Fibroblast of the aortic adventitia (primary cell): Measurements from ENCODE around the gene DMWD. TPM values are rescaled to one million over a fixed set of nuclear protein-coding genes. Genes with fewer than 3 reads are reported as not detected.
"Not testable (repeated sequence)": the region's sequence is repeated elsewhere in the genome, so short reads cannot be mapped to it uniquely, and the experiment has no call there.

Experiments used
- DNase-seq: peaks from one replicate; pipeline ENCODE4 v3.0.0-alpha.2; 2010; ENCODE audit warnings: low read depth
- H3K4me3 ChIP-seq: 2 replicates; pipeline ENCODE4 v1.5.1; 2011; ENCODE audit warnings: low read depth, mild to moderate bottlenecking, control low read depth, low read length, moderate library complexity
- total RNA-seq: library from RNA; depleted of rRNA; stranded (reverse); fragments of >200 nt; gene quantifications from 2 replicates; pipeline ENCODE4 v1.2.3, GENCODE V29; 2012; ENCODE audit warnings: low replicate concordance
- TF ChIP-seq, protein P1 (sequence below): IDR thresholded peaks from 2 replicates; pipeline ENCODE4 v1.5.1; 2011; ENCODE audit warnings: mild to moderate bottlenecking, low read length, control low read depth, inconsistent platforms; ENCODE audit not compliant: insufficient read depth

Gene DMWD
- total RNA-seq, 1 donor = 41.4 TPM

DNA sequence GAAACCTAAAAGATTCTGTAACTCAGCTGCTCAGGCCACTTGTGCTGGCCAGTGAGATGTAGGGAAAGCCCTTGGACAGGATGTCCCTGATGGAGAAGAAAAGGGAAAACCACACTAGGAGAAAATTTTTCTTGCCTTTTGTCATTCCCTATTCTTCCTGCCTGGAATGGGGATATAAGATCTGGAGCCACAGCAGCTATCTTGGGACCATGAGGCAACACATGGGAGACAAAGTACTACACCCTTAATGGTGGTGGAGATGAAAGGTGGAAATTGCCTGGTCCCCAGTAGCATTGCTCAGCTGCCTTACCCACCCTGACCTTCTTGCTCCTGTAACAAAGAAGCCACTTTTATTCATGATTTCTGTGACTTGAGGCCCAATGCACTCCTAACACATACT, 13.1 kb upstream of the DMWD start:
- DNase-seq = no peak
- H3K4me3 ChIP-seq = no peak overlapping the region
- TF ChIP-seq, protein P1, sequence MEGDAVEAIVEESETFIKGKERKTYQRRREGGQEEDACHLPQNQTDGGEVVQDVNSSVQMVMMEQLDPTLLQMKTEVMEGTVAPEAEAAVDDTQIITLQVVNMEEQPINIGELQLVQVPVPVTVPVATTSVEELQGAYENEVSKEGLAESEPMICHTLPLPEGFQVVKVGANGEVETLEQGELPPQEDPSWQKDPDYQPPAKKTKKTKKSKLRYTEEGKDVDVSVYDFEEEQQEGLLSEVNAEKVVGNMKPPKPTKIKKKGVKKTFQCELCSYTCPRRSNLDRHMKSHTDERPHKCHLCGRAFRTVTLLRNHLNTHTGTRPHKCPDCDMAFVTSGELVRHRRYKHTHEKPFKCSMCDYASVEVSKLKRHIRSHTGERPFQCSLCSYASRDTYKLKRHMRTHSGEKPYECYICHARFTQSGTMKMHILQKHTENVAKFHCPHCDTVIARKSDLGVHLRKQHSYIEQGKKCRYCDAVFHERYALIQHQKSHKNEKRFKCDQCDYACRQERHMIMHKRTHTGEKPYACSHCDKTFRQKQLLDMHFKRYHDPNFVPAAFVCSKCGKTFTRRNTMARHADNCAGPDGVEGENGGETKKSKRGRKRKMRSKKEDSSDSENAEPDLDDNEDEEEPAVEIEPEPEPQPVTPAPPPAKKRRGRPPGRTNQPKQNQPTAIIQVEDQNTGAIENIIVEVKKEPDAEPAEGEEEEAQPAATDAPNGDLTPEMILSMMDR = no peak

DNA sequence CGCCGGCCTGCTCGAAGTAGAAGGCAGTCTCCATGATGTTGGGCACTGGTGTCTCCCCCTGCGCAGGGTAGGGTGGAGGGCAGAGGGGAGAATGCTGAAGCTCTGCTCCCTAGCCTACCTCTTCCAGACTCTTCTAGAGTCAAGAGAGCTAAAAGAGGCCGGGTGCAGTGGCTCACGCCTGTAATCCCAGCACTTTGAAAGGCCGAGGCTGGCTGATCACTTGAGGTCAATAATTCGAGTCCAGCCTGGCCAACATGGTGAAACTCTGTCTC, 12.2 kb upstream of the DMWD start:
- TF ChIP-seq, protein P1 = no peak
- DNase-seq = no peak
- no peak overlapping the region for H3K4me3 ChIP-seq

DNA sequence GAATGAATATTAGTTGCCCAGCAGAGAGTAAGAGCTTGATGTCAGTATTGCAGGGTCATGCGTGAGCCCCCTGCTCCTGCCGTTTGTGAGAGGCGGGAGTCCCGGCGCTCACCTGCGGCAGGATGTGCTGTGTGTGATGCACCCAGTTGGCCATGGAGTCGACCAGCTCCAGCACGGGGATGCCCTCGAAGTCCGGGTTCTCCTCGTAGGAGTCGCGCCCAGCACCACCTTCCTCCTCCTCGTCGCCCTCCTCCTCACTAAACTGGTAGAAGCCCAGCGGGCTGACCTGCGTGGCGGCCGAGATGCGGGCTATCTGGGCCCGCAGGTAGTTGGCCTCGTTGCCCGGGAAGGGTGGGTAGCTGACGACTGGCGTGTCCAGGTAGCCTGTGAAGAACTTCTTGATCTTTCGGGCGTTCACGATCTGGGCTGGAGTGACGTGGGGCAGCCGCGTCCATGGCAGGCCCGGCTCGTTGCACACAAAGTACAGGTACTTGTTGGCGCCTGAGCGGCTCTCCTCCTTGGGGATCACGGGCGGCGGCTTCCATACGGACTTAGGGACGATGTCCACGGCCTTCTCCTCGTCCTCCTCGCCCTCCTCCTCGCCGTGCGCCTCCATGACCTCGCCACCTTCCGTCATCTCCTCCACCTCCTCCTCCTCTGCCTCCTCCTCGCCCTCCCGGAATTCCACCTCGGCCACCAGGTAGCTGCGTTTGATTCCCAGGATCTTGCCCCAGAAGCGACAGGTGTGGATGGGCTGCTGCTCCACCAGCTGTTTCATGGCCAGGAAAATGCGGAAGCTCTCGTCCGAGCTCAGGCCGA, 11.7 kb upstream of the DMWD start:
- no peak for DNase-seq
- TF ChIP-seq, protein P1 = no peak
- no peak overlapping the region for H3K4me3 ChIP-seq

DNA sequence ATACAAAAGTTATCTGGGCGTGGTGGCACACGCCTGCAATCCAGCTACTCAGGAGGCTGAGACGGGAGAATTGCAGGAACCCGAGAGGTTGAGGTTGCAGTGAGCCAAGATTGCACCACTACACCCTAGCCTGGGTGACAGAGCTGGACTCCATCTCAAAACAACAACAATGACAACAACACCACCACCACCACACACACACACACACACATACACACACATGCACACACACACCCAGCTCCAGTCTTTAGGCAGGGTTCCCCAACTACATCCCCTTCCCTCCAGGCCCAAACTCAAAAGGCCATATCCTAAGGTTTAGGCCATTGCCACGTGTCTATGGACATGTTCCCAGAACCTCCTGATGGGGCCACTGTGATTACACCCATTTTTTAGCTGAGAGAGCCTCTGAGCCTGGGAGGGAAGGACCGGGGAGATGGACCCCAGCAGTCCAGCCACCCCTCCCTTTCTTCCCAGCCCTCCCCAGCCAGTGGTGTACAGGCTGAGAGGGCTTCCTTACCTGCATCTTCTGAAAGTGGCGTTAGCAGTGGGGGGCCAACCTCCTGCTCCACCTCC, 9.0 kb upstream of the DMWD start:
- TF ChIP-seq, protein P1 = no peak
- no peak for DNase-seq
- no peak overlapping the region for H3K4me3 ChIP-seq

DNA sequence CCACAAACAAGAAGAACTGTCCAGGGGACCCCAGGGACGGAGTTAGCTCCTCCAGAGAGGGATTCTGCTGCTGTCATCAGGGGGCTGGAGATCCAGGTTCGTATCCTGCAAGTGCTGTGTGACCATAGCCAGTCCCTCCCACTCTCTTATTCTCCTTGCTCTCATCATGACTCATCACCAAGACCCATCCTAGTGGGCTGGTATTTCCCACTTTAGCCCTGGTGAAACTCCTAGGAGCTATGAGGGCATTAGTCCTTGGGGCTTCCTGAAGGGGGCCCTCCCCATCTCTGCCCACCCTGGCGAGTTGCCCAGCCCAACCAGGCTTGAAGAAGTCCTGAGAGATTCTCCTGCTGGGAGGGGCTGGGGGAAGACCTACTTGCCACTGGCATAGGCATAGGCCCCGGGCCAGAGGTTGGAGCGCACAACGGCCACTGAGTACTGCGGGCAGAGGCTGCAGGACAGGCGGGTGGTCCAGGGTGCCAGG, 7.5 kb upstream of the DMWD start:
- TF ChIP-seq, protein P1 = no peak
- H3K4me3 ChIP-seq = no peak overlapping the region
- DNase-seq = peak; percentile 50

DNA sequence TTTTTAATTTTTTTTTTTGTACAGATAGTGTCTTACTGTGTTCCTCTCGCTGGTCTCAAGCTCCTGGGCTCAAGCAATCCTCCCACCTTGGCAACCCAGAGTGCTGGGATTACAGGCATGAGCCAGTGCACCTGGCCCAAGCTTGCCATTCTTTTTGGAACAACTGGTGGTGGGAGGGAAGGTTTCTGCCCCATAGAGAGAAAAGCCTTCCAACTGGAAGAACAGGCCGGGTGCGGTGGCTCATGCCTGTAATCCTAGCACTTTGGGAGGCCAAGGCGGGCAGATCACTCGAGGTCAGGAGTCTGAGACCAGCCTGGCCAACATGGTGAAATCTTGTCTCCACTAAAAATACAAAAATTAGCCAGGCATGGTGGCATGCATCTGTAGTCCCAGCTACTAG, 6.9 kb upstream of the DMWD start:
- not testable (repeated sequence) for DNase-seq, H3K4me3 ChIP-seq

DNA sequence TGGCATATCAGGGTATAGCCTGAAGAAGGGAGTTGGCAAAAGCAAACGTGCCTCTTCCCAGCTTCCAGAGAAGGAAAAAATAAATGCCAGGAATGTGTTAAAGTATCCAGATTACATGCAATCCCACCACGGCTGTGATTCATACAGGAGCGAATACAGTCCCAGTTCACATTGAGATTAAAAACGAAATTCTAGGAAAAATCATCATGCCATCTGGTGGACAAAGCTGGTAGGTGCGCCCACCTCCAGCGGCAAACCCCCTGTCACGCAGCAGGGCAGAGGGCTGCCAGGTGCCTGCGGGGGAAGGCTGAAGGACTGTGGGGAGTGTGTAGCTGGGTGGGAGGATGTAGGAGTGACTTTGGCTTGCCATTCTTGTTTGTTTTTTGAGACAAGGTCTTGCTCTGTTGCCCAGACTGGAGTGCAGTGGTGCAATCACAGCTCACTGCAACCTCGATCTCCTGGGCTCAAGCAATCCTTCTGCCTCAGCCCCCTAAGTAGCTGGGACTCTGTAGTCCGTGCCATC, 6.4 kb upstream of the DMWD start:
- peak; percentile 93 for DNase-seq
- TF ChIP-seq, protein P1 = peak; percentile 82
- H3K4me3 ChIP-seq = no peak overlapping the region
